CD14-positive monocyte (primary cell): Measurements from ENCODE around the gene POU2F2. TPM values are rescaled to one million over a fixed set of nuclear protein-coding genes. Genes with fewer than 3 reads are reported as not detected.

ENCODE experiments used
- DNase-seq, 3 donors: peaks; one replicate each; pipeline ENCODE4 v3.0.0-alpha.2; 2011 to 2022
- H2AFZ ChIP-seq: 2 replicates; pipeline ENCODE4 v1.6.0; 2012; ENCODE audit warnings: mild to moderate bottlenecking, low read depth, low read length, inconsistent platforms; ENCODE audit not compliant: insufficient read depth, poor library complexity, severe bottlenecking
- H3K27ac ChIP-seq, 2 donors: 1 replicate in 1 of 2; 2 replicates in 1 of 2; pipeline ENCODE4 v1.5.1; 2012 to 2013; ENCODE audit warnings: low read length in 2 of 2, control low read depth in 1 of 2, inconsistent platforms in 1 of 2, low read depth in 1 of 2, mild to moderate bottlenecking in 1 of 2
- H3K27me3 ChIP-seq, 2 donors: one replicate each; pipeline versions ENCODE4 v1.6.0 to v1.6.1; 2011 to 2013; ENCODE audit warnings: low read length in 2 of 2; ENCODE audit not compliant: control insufficient read depth in 2 of 2, insufficient read depth in 2 of 2
- H3K36me3 ChIP-seq, 2 donors: replicated peaks in 1 of 2; 1 replicate in 1 of 2; 2 replicates in 1 of 2; pipeline versions ENCODE4 v1.5.1 to v1.6.1; 2012 to 2013; ENCODE audit warnings: low read length in 2 of 2, control low read depth in 1 of 2, inconsistent platforms in 1 of 2, mild to moderate bottlenecking in 1 of 2; ENCODE audit not compliant: insufficient read depth in 2 of 2, control insufficient read depth in 1 of 2
- H3K4me1 ChIP-seq, 2 donors: 1 replicate in 1 of 2; 2 replicates in 1 of 2; pipeline versions ENCODE4 v1.5.1 to v1.6.1; 2012 to 2013; ENCODE audit warnings: low read length in 2 of 2, control low read depth in 1 of 2, inconsistent platforms in 1 of 2, mild to moderate bottlenecking in 1 of 2, moderate library complexity in 1 of 2; ENCODE audit not compliant: insufficient read depth in 2 of 2, control insufficient read depth in 1 of 2
- H3K4me2 ChIP-seq: replicated peaks from 2 replicates; pipeline ENCODE3; 2012; ENCODE audit warnings: low read length, moderate library complexity, mild to moderate bottlenecking; ENCODE audit not compliant: poor library complexity, severe bottlenecking; ENCODE audit errors: extremely low read depth
- H3K4me3 ChIP-seq, 3 experiments: fragments of 200-600 bp in 1 of 3; sonication (generic) in 1 of 3; replicated peaks in 1 of 3; 1 replicate in 2 of 3; 2 replicates in 1 of 3; pipeline ENCODE4 v1.5.1; 2011 to 2013; ENCODE audit warnings: low read length in 3 of 3, mild to moderate bottlenecking in 3 of 3, control low read depth in 2 of 3, low read depth in 2 of 3, inconsistent platforms in 1 of 3, moderate library complexity in 1 of 3
- H3K79me2 ChIP-seq: 2 replicates; pipeline ENCODE4 v1.6.0; 2012; ENCODE audit warnings: mild to moderate bottlenecking, control low read depth, inconsistent platforms, low read length, moderate library complexity; ENCODE audit not compliant: insufficient read depth
- H3K9ac ChIP-seq: 2 replicates; pipeline ENCODE4 v1.6.0; 2017; ENCODE audit warnings: low read length, mild to moderate bottlenecking; ENCODE audit not compliant: insufficient read depth, poor library complexity, severe bottlenecking
- H3K9me3 ChIP-seq, 2 donors: replicated peaks in 1 of 2; 1 replicate in 1 of 2; 2 replicates in 1 of 2; pipeline versions ENCODE4 v1.5.1 to v1.6.1; 2012 to 2013; ENCODE audit warnings: low read length in 2 of 2, control low read depth in 1 of 2; ENCODE audit not compliant: control insufficient read depth in 1 of 2, insufficient read depth in 1 of 2
- H4K20me1 ChIP-seq: 2 replicates; pipeline ENCODE4 v1.6.0; 2012; ENCODE audit warnings: mild to moderate bottlenecking, low read length, control low read depth, moderate library complexity; ENCODE audit not compliant: insufficient read depth
- H3K27ac Mint-ChIP-seq, 7 donors: one replicate each; pipeline ENCODE4 v1.8.0; 2020; ENCODE audit warnings: mild to moderate bottlenecking in 7 of 7, mixed read lengths in 7 of 7, moderate library complexity in 6 of 7, inconsistent platforms in 2 of 7
- H3K27me3 Mint-ChIP-seq, 3 donors: one replicate each; pipeline ENCODE4 v1.8.0; 2021 to 2022; ENCODE audit warnings: low read depth in 3 of 3, mild to moderate bottlenecking in 3 of 3, mixed read lengths in 3 of 3, moderate library complexity in 3 of 3, inconsistent platforms in 1 of 3
- H3K36me3 Mint-ChIP-seq, 2 donors: one replicate each; pipeline ENCODE4 v1.8.0; 2020; ENCODE audit warnings: mixed read lengths in 2 of 2, inconsistent platforms in 1 of 2, mild to moderate bottlenecking in 1 of 2
- H3K4me1 Mint-ChIP-seq: one replicate; pipeline ENCODE4 v1.8.0; 2020; ENCODE audit warnings: mild to moderate bottlenecking, mixed read lengths
- H3K4me3 Mint-ChIP-seq, 2 donors: one replicate each; pipeline ENCODE4 v1.8.0; 2020; ENCODE audit warnings: mild to moderate bottlenecking in 2 of 2, mixed read lengths in 2 of 2, moderate library complexity in 1 of 2
- H3K9me3 Mint-ChIP-seq, 7 donors: one replicate each; pipeline ENCODE4 v1.8.0; 2020 to 2022; ENCODE audit warnings: mixed read lengths in 7 of 7, mild to moderate bottlenecking in 6 of 7, moderate library complexity in 6 of 7, inconsistent platforms in 2 of 7
- CTCF ChIP-seq: fragments of 200-600 bp; IDR thresholded peaks from one replicate; pipeline ENCODE4 v1.8.0; 2022; ENCODE audit warnings: antibody characterized with exemption, mild to moderate bottlenecking
- whole genome bisulfite sequencing: methylation state at CpG from one replicate; pipeline ENCODE4 v1.1.5; 2013; ENCODE audit warnings: missing lambda C conversion rate; ENCODE audit not compliant: insufficient coverage; 5-methylcytosine and 5-hydroxymethylcytosine counted together
- intact Hi-C, 2 donors: fragments of 100-400 bp; cut with micrococcal nuclease; formaldehyde crosslinking; loops; one replicate each; pipeline versions ENCODE4 v1.15.0 to v1.15.1; 2023
- polyA plus RNA-seq, 3 donors: library from polyadenylated mRNA; depleted of rRNA in 1 of 3; unstranded in 2 of 3; stranded (reverse) in 1 of 3; fragments of 300-500 nt in 2 of 3; fragments of >200 nt in 1 of 3; fragmentation: Illumina TruSeq in 2 of 3; gene quantifications; 1 replicate in 2 of 3; 2 replicates in 1 of 3; pipeline ENCODE4 v1.2.3, GENCODE V29; 2012 to 2021

Gene POU2F2
- polyA plus RNA-seq, 3 donors = 20.0 to 147 (median 28.2) TPM

- peaks cover 71% of the 10 kb centered on the region for H3K79me2 ChIP-seq
- Mint-ChIP-seq H3K27ac (peak overlapping the region; percentile 94 to 99 (median 97)), H3K36me3 (peaks cover 51 to 85% of the 10 kb centered on the region in 2 donors), H3K27me3 (peaks cover 0 to 5% (median 2%) of the 10 kb centered on the region in 3 donors), H3K4me3 (peak overlapping the region; percentile 39 to 88), H3K9me3 (no peaks in the 10 kb centered on the region), H3K4me1 (peaks cover 90% of the 10 kb centered on the region)
- peaks cover 4 to 54% of the 10 kb centered on the region in 2 donors for H3K36me3 ChIP-seq
- no peak overlapping the region for H3K9ac ChIP-seq
- TF ChIP-seq CTCF = no peak
- intact Hi-C loops = loop anchor here in 1 of 2 donors (10.0 kb wide), 1 partner anchor 271 kb away; the partner anchor contains the start of gene CNFN
- H3K4me1 ChIP-seq = peaks cover 88 to 91% of the 10 kb centered on the region in 2 donors
- peaks cover 43% of the 10 kb centered on the region for H4K20me1 ChIP-seq
- H3K4me3 ChIP-seq = peak overlapping the region in 1 of 3 experiments; percentile 79
- H3K9me3 ChIP-seq = no peaks in the 10 kb centered on the region
- H2AFZ ChIP-seq = no peak overlapping the region
- no peak for DNase-seq
- H3K4me2 ChIP-seq = peak overlapping the region; percentile 89
- peak overlapping the region; percentile 98 to 99 for H3K27ac ChIP-seq
- H3K27me3 ChIP-seq = no peaks in the 10 kb centered on the region
- 100% methylated on average over 1 of the region's 1 CpG for WGBS
These were observed 8.5 kb downstream of the POU2F2 start for GRCh38 chr19:42123765-42124164.

- no peaks in the 10 kb centered on the region for H3K9me3 ChIP-seq
- H3K4me2 ChIP-seq = peak overlapping the region; percentile 89
- 69% methylated on average over 16 of the region's 17 CpGs for WGBS
- peak in 1 of 3 donors; percentile 41 for DNase-seq
- H3K36me3 ChIP-seq = peaks cover 10 to 62% of the 10 kb centered on the region in 2 donors
- Mint-ChIP-seq H3K27ac (peak overlapping the region; percentile 94 to 99 (median 97)), H3K4me1 (peaks cover 87% of the 10 kb centered on the region), H3K9me3 (no peaks in the 10 kb centered on the region), H3K36me3 (peaks cover 52 to 89% of the 10 kb centered on the region in 2 donors), H3K27me3 (peaks cover 0 to 5% (median 2%) of the 10 kb centered on the region in 3 donors), H3K4me3 (peak overlapping the region; percentile 78 to 88)
- no peaks in the 10 kb centered on the region for H3K27me3 ChIP-seq
- peak overlapping the region; percentile 33 to 79 (median 47) for H3K4me3 ChIP-seq
- H3K4me1 ChIP-seq = peaks cover 80 to 83% of the 10 kb centered on the region in 2 donors
- peaks cover 71% of the 10 kb centered on the region for H3K79me2 ChIP-seq
- H3K9ac ChIP-seq = peak overlapping the region; percentile 81
- peaks cover 43% of the 10 kb centered on the region for H4K20me1 ChIP-seq
- no peak for TF ChIP-seq CTCF
- intact Hi-C loops = loop anchor here in 1 of 2 donors (10.0 kb wide), 1 partner anchor 272 kb away; the partner anchor contains the start of gene CNFN
- peak overlapping the region; percentile 98 to 99 for H3K27ac ChIP-seq
- no peak overlapping the region for H2AFZ ChIP-seq
These were observed 9.3 kb downstream of the POU2F2 start for GRCh38 chr19:42122691-42123607.
